Measurements from ENCODE around the gene NTSR1.

- TF ChIP-seq POLR2A (IDR thresholded peaks at IDR 0.05) (no peak), CTCF (IDR thresholded peaks at IDR 0.05) (no peak)
These were observed 43.6 kb downstream of the NTSR1 start for GRCh38 chr20:62752181-62752670.
